Measurements from ENCODE around the gene GPRIN2.

Gene GPRIN2

GRCh38 chr10:46549171-46550075 lies 7.0 kb downstream of the GPRIN2 start:
- in situ Hi-C loops (cut with MboI; ENCODE audit: low sequenced_read_pairs), result no loop called here

- in situ Hi-C loops (cut with MboI; ENCODE audit: low sequenced_read_pairs), result no loop called here
Measured at GRCh38 chr10:46548498-46549090, 7.9 kb downstream of the GPRIN2 start.

- in situ Hi-C loops (cut with MboI; ENCODE audit: low sequenced_read_pairs), result no loop called here
Measured at GRCh38 chr10:46547541-46548497, 8.6 kb downstream of the GPRIN2 start.

- in situ Hi-C loops (cut with MboI; ENCODE audit: low sequenced_read_pairs), result no loop called here
Measured at GRCh38 chr10:46546591-46547540, 9.6 kb downstream of the GPRIN2 start.

- in situ Hi-C loops (cut with MboI; ENCODE audit: low sequenced_read_pairs), result no loop called here
Measured at GRCh38 chr10:46545861-46546590, 10.4 kb downstream of the GPRIN2 start.

- in situ Hi-C loops (cut with MboI; ENCODE audit: low sequenced_read_pairs), result no loop called here
Measured at GRCh38 chr10:46544989-46545791, 11.3 kb downstream of the GPRIN2 start.

GRCh38 chr10:46543466-46544377 lies 12.7 kb downstream of the GPRIN2 start:
- in situ Hi-C loops (cut with MboI; ENCODE audit: low sequenced_read_pairs), result no loop called here

- in situ Hi-C loops (cut with MboI; ENCODE audit: low sequenced_read_pairs), result no loop called here
Measured at GRCh38 chr10:46542567-46543465, 13.6 kb downstream of the GPRIN2 start.

GRCh38 chr10:46541735-46542566 lies 14.5 kb downstream of the GPRIN2 start:
- in situ Hi-C loops (cut with MboI; ENCODE audit: low sequenced_read_pairs), result no loop called here

GRCh38 chr10:46541017-46541661 lies 15.3 kb downstream of the GPRIN2 start:
- in situ Hi-C loops (cut with MboI; ENCODE audit: low sequenced_read_pairs), result no loop called here

- in situ Hi-C loops (cut with MboI; ENCODE audit: low sequenced_read_pairs), result no loop called here
Measured at GRCh38 chr10:46540412-46541016, 15.9 kb downstream of the GPRIN2 start.

GRCh38 chr10:46539596-46540411 lies 16.7 kb downstream of the GPRIN2 start:
- in situ Hi-C loops (cut with MboI; ENCODE audit: low sequenced_read_pairs), result no loop called here

- in situ Hi-C loops (cut with MboI; ENCODE audit: low sequenced_read_pairs), result no loop called here
Measured at GRCh38 chr10:46538717-46539426, 17.6 kb downstream of the GPRIN2 start.

All from HL-60/S4 (cell line).